HEK293 (cell line): ENCODE results near the gene FDXR.

Experiments used
- BCL11A ChIP-seq: fragments of 450-650 bp; formaldehyde crosslinking; IDR thresholded peaks from 2 replicates; pipeline ENCODE4 v1.5.1; 2016; ENCODE audit warnings: low read depth, missing biosample characterization, missing genetic modification characterization
- MYNN ChIP-seq: fragments of 450-650 bp; formaldehyde crosslinking; IDR thresholded peaks from 2 replicates; pipeline ENCODE4 v1.5.1; 2016; ENCODE audit warnings: missing biosample characterization, missing genetic modification characterization, borderline replicate concordance
- SCRT1 ChIP-seq: fragments of 450-650 bp; formaldehyde crosslinking; IDR thresholded peaks from 2 replicates; pipeline ENCODE4 v1.5.1; 2016; ENCODE audit warnings: missing biosample characterization, missing genetic modification characterization, borderline replicate concordance
- TCF7L2 ChIP-seq: IDR thresholded peaks from 2 replicates; pipeline ENCODE4 v1.6.1; 2011; ENCODE audit warnings: low read depth, mild to moderate bottlenecking, inconsistent platforms, low read length, moderate library complexity, borderline replicate concordance
- ZBTB20 ChIP-seq: fragments of 450-650 bp; formaldehyde crosslinking; IDR thresholded peaks from 2 replicates; pipeline ENCODE4 v1.5.1; 2016; ENCODE audit warnings: missing biosample characterization, missing genetic modification characterization
- ZNF184 ChIP-seq: fragments of 450-650 bp; IDR thresholded peaks from 2 replicates; pipeline ENCODE4 v1.5.1; 2018; ENCODE audit warnings: missing biosample characterization, mild to moderate bottlenecking, missing genetic modification characterization
- ZNF221 ChIP-seq: fragments of 450-650 bp; formaldehyde crosslinking; IDR thresholded peaks from 2 replicates; pipeline ENCODE4 v1.5.1; 2017; ENCODE audit warnings: missing biosample characterization, missing genetic modification characterization, borderline replicate concordance
- ZNF24 ChIP-seq: fragments of 450-650 bp; formaldehyde crosslinking; IDR thresholded peaks from 2 replicates; pipeline ENCODE4 v1.5.1; 2016; ENCODE audit warnings: missing biosample characterization, missing genetic modification characterization
- ZNF274 ChIP-seq, 2 experiments: fragments of 200-500 bp in 1 of 2; fragments of 450-650 bp in 1 of 2; sonication (Bioruptor generic) in 1 of 2; formaldehyde crosslinking in 1 of 2; IDR thresholded peaks; 2 replicates each; pipeline versions ENCODE4 v1.5.1 to v1.6.1; 2014 to 2016; ENCODE audit warnings: borderline replicate concordance in 1 of 2, inconsistent platforms in 1 of 2, low read length in 1 of 2, missing biosample characterization in 1 of 2, missing genetic modification characterization in 1 of 2
- ZNF473 ChIP-seq: fragments of 450-650 bp; formaldehyde crosslinking; IDR thresholded peaks from 2 replicates; pipeline ENCODE4 v1.5.1; 2017; ENCODE audit warnings: missing biosample characterization, missing genetic modification characterization
- ZNF707 ChIP-seq: fragments of 450-650 bp; formaldehyde crosslinking; IDR thresholded peaks from 2 replicates; pipeline ENCODE4 v1.5.1; 2016; ENCODE audit warnings: missing biosample characterization, missing genetic modification characterization
- TF ChIP-seq, protein P1 (sequence below): fragments of 450-650 bp; formaldehyde crosslinking; IDR thresholded peaks from 2 replicates; pipeline ENCODE4 v1.5.1; 2016; ENCODE audit warnings: missing biosample characterization, missing genetic modification characterization
- TF ChIP-seq, protein P2 (sequence below): fragments of 450-650 bp; formaldehyde crosslinking; IDR thresholded peaks from 2 replicates; pipeline ENCODE4 v1.5.1; 2016; ENCODE audit warnings: missing biosample characterization, missing genetic modification characterization

GRCh38 chr17:74875155-74875976 lies 2.6 kb upstream of the FDXR start:
- TF ChIP-seq MYNN (tag by site-specific recombination) (no peak), ZNF221 (tag by site-specific recombination) (no peak), ZNF184 (tag by site-specific recombination) (no peak), ZNF707 (tag by site-specific recombination) (no peak), ZBTB20 (tag by site-specific recombination) (no peak), ZNF274 (IDR thresholded peaks at IDR 0.05; ENCODE audit: low read length) (no peak), ZNF274 (tag by site-specific recombination; IDR thresholded peaks at IDR 0.05; ENCODE audit: borderline replicate concordance) (no peak), BCL11A (tag by site-specific recombination) (no peak), ZNF473 (tag by site-specific recombination) (no peak), SCRT1 (tag by site-specific recombination) (no peak), TCF7L2 (no peak), ZNF24 (tag by site-specific recombination) (no peak)
- TF ChIP-seq, protein P1, sequence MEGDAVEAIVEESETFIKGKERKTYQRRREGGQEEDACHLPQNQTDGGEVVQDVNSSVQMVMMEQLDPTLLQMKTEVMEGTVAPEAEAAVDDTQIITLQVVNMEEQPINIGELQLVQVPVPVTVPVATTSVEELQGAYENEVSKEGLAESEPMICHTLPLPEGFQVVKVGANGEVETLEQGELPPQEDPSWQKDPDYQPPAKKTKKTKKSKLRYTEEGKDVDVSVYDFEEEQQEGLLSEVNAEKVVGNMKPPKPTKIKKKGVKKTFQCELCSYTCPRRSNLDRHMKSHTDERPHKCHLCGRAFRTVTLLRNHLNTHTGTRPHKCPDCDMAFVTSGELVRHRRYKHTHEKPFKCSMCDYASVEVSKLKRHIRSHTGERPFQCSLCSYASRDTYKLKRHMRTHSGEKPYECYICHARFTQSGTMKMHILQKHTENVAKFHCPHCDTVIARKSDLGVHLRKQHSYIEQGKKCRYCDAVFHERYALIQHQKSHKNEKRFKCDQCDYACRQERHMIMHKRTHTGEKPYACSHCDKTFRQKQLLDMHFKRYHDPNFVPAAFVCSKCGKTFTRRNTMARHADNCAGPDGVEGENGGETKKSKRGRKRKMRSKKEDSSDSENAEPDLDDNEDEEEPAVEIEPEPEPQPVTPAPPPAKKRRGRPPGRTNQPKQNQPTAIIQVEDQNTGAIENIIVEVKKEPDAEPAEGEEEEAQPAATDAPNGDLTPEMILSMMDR, result no peak
- TF ChIP-seq, protein P2, sequence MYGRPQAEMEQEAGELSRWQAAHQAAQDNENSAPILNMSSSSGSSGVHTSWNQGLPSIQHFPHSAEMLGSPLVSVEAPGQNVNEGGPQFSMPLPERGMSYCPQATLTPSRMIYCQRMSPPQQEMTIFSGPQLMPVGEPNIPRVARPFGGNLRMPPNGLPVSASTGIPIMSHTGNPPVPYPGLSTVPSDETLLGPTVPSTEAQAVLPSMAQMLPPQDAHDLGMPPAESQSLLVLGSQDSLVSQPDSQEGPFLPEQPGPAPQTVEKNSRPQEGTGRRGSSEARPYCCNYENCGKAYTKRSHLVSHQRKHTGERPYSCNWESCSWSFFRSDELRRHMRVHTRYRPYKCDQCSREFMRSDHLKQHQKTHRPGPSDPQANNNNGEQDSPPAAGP (tag by site-specific recombination), result no peak
